ENCODE measurements around the gene NQO2. TPM values are rescaled to one million over a fixed set of nuclear protein-coding genes. Genes with fewer than 3 reads are reported as not detected.
A peak's percentile ranks its signal among the peaks of the same experiment; 100 is the strongest.

The NQO2 gene
- total and polyA plus RNA-seq, 2 of the 13 experiments (the other 11 are each of a cell fraction or from before 2014, with no cell fraction given): 32.2 to 56.5 TPM

DNA sequence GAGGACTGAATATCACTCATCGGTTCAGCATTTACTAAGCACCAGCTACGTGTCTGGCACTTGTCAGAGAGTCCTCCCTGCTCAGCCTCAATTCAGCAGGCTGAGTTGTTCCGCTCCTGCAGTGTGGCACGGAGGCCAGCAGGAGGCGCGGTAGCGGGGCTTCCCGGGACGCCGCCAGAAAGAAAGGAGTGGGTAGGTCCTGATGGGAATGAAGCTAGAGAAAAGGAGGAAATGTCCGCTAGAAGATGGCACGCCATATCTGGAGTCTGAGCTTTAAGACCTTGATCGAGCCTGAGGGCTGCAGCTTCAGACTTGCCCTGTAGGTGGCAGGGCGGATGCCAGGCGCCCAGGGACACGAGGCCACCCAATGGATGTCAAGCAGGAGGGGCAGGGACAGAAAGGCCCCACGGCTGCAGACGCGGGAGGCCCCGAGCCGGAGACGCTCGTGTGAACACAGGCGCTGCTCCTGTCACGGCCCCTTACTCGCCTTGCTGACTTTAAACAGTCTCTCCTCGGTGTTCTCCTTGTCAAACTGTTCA, 47.1 kb upstream of the NQO2 start (continued):
- TF ChIP-seq, protein P1, sequence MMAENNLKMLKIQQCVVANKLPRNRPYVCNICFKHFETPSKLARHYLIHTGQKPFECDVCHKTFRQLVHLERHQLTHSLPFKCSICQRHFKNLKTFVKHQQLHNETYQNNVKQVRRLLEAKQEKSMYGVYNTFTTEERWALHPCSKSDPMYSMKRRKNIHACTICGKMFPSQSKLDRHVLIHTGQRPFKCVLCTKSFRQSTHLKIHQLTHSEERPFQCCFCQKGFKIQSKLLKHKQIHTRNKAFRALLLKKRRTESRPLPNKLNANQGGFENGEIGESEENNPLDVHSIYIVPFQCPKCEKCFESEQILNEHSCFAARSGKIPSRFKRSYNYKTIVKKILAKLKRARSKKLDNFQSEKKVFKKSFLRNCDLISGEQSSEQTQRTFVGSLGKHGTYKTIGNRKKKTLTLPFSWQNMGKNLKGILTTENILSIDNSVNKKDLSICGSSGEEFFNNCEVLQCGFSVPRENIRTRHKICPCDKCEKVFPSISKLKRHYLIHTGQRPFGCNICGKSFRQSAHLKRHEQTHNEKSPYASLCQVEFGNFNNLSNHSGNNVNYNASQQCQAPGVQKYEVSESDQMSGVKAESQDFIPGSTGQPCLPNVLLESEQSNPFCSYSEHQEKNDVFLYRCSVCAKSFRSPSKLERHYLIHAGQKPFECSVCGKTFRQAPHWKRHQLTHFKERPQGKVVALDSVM (CRISPR knock-in tag; IDR thresholded peaks at IDR 0.05): peak; percentile 82
- TF ChIP-seq MEIS1 (CRISPR knock-in tag; IDR thresholded peaks at IDR 0.05; ENCODE audit: borderline replicate concordance): peak; percentile 92
- TF ChIP-seq SRSF1 (optimal IDR thresholded peaks at IDR 0.05; ENCODE audit: low read depth, low read length): no peak
- TF ChIP-seq, protein P2, sequence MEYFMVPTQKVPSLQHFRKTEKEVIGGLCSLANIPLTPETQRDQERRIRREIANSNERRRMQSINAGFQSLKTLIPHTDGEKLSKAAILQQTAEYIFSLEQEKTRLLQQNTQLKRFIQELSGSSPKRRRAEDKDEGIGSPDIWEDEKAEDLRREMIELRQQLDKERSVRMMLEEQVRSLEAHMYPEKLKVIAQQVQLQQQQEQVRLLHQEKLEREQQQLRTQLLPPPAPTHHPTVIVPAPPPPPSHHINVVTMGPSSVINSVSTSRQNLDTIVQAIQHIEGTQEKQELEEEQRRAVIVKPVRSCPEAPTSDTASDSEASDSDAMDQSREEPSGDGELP (IDR thresholded peaks at IDR 0.05; ENCODE audit: borderline replicate concordance, low read depth): no peak
- peak; percentile 21; the same call in 1 of the 2 replicates for TF ChIP-seq MIER2 (CRISPR knock-in tag; IDR thresholded peaks at IDR 0.05)
- no peak for TF ChIP-seq CENPT (CRISPR knock-in tag; IDR thresholded peaks at IDR 0.05; ENCODE audit: low read depth)
- no peak for TF ChIP-seq HNRNPK (IDR thresholded peaks at IDR 0.05; ENCODE audit: low read depth, low read length, poor library complexity, severe bottlenecking)
- TF ChIP-seq MBD4 (IDR thresholded peaks at IDR 0.05; ENCODE audit: borderline replicate concordance, low read length): no peak
- TF ChIP-seq, protein P3, sequence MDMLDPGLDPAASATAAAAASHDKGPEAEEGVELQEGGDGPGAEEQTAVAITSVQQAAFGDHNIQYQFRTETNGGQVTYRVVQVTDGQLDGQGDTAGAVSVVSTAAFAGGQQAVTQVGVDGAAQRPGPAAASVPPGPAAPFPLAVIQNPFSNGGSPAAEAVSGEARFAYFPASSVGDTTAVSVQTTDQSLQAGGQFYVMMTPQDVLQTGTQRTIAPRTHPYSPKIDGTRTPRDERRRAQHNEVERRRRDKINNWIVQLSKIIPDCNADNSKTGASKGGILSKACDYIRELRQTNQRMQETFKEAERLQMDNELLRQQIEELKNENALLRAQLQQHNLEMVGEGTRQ (IDR thresholded peaks at IDR 0.05; ENCODE audit: low read depth, low read length): no peak
- TF ChIP-seq, protein P3 (CRISPR knock-in tag; IDR thresholded peaks at IDR 0.05; ENCODE audit: borderline replicate concordance): no peak; the same call in 1 of the 2 replicates
- no peak for TF ChIP-seq ZNF326 (CRISPR knock-in tag; IDR thresholded peaks at IDR 0.05; ENCODE audit: borderline replicate concordance)
- TF ChIP-seq, protein P4, sequence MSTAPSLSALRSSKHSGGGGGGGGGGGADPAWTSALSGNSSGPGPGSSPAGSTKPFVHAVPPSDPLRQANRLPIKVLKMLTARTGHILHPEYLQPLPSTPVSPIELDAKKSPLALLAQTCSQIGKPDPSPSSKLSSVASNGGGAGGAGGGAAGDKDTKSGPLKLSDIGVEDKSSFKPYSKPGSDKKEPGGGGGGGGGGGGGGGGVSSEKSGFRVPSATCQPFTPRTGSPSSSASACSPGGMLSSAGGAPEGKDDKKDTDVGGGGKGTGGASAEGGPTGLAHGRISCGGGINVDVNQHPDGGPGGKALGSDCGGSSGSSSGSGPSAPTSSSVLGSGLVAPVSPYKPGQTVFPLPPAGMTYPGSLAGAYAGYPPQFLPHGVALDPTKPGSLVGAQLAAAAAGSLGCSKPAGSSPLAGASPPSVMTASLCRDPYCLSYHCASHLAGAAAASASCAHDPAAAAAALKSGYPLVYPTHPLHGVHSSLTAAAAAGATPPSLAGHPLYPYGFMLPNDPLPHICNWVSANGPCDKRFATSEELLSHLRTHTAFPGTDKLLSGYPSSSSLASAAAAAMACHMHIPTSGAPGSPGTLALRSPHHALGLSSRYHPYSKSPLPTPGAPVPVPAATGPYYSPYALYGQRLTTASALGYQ (CRISPR knock-in tag; IDR thresholded peaks at IDR 0.05): peak; percentile 54; the same call in 1 of the 2 replicates
- no peak for TF ChIP-seq EED (CRISPR knock-in tag; IDR thresholded peaks at IDR 0.05)
- TF ChIP-seq DMAP1 (CRISPR knock-in tag; IDR thresholded peaks at IDR 0.05): peak; percentile 57; the same call in 1 of the 2 replicates
- TF ChIP-seq, protein P5, sequence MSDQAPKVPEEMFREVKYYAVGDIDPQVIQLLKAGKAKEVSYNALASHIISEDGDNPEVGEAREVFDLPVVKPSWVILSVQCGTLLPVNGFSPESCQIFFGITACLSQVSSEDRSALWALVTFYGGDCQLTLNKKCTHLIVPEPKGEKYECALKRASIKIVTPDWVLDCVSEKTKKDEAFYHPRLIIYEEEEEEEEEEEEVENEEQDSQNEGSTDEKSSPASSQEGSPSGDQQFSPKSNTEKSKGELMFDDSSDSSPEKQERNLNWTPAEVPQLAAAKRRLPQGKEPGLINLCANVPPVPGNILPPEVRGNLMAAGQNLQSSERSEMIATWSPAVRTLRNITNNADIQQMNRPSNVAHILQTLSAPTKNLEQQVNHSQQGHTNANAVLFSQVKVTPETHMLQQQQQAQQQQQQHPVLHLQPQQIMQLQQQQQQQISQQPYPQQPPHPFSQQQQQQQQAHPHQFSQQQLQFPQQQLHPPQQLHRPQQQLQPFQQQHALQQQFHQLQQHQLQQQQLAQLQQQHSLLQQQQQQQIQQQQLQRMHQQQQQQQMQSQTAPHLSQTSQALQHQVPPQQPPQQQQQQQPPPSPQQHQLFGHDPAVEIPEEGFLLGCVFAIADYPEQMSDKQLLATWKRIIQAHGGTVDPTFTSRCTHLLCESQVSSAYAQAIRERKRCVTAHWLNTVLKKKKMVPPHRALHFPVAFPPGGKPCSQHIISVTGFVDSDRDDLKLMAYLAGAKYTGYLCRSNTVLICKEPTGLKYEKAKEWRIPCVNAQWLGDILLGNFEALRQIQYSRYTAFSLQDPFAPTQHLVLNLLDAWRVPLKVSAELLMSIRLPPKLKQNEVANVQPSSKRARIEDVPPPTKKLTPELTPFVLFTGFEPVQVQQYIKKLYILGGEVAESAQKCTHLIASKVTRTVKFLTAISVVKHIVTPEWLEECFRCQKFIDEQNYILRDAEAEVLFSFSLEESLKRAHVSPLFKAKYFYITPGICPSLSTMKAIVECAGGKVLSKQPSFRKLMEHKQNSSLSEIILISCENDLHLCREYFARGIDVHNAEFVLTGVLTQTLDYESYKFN (CRISPR knock-in tag; conservative IDR thresholded peaks at IDR 0.05): peak; percentile 51; the same call in 1 of the 2 replicates
- TF ChIP-seq ONECUT2 (CRISPR knock-in tag; IDR thresholded peaks at IDR 0.05): 0 out of 2 replicates have a peak, but pooled peaks have one; percentile 5
- TF ChIP-seq SIX4 (CRISPR knock-in tag; IDR thresholded peaks at IDR 0.05): no peak
- TF ChIP-seq PAF1 (CRISPR knock-in tag; IDR thresholded peaks at IDR 0.05): no peak
- no peak for TF ChIP-seq NBN (conservative IDR thresholded peaks at IDR 0.05)
- no peak for TF ChIP-seq ZNF776 (CRISPR knock-in tag; IDR thresholded peaks at IDR 0.05)
